Posterior vena cava (tissue), 2 donors: Measurements from ENCODE around the gene MAP7. TPM values are rescaled to one million over a fixed set of nuclear protein-coding genes. Genes with fewer than 3 reads are reported as not detected.
"Not testable (repeated sequence)": the region's sequence is repeated elsewhere in the genome, so short reads cannot be mapped to it uniquely, and the experiment has no call there.

ENCODE experiments used
- DNase-seq: peaks from one replicate; pipeline ENCODE4 v3.0.0-alpha.2; 2020; ENCODE audit warnings: low spot score
- intact Hi-C, 2 donors: fragments of 100-400 bp; cut with DNase I; formaldehyde crosslinking; loops; one replicate each; pipeline versions ENCODE4 v1.14.1 to v1.14.2; 2022 to 2023
- total RNA-seq, 2 donors: library from RNA; stranded (reverse); fragmentation: NEBNext Ultra II Directional; extraction: Animal tissue kit (Norgen Biotek cat#: 25700); gene quantifications; one replicate each; pipeline ENCODE4 v1.2.1, GENCODE V29; 2021
- donor health status: DM: yes; HTN: yes; CAD: no.
- donor health status: DM: yes; HTN: yes; CAD: no.

MAP7 gene
- total RNA-seq, 2 donors from 2014 or later, result 2.7 to 3.1 TPM

DNA sequence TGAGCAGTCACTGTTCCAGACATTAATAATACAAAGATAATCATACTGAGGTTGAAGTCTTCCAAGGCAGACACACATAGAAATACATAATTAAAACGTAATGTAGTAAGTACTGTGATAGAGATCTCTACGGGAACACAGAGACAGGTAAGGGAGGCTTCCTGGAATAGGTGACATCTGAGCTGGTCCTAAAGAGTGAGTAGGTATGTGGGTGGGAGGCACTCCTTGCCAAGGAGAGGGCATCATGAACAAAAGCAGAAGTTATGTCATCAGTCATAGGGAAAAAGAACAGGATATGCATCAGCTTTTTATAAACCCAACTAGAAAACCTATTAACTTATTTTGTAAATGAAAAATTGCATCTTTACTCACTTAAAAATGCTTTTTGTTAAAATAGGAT is 110.0 kb downstream of the MAP7 start:
- no peak for DNase-seq
- intact Hi-C loops, result no loop called here

DNA sequence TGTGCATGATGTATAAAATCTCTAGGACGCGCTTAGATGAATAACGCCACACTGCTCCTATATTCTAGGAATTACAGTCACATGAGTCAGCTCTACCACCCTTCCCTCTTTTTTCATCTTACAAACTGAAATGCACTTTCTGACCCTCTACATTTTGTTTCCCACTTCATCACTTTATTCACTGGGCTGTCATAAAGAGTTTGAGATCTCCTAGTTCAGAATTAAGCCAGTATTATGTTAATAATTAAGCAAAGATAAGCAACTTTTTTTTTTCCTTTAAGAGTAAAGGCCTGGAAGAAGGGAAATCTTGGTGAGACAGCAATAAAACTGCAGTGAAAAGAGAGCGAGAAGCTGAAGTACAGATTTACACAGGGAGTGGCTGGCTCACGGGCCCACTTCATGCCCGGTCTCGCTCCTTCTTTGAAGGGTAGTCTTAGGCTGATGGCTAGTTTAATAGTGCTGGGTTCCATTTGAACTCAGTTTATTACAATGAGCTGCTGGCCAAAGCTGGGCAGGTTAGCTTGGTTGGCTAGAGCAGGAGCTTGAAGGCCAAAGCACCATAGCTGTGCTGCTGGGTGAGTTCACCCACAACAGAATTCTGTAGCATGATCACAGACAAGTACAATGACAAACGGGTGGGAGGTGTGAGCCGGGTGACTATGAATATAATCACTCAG is 110.6 kb downstream of the MAP7 start:
- intact Hi-C loops, result no loop called here

DNA sequence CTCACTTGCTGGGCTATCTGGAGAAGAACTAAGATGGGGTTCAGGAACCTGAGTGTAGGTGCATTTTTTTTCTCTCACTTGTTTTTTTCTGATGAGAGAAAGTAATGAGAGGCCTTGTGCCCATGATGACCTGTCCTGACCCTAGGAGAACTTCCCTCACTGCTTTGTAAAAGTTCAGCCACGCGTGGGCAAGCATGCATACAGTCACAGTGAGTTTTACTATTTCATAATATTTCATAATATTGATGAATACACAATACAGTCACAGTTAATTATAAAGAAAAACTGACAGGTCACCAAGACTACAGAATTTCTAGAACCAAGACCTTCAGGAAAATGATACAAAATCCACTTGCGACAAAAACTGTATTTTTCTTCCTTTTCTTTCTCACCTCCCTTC is 111.8 kb downstream of the MAP7 start:
- intact Hi-C loops, result no loop called here

More for the DNA sequence above, 110.6 kb downstream of the MAP7 start:
- no peak for DNase-seq

DNA sequence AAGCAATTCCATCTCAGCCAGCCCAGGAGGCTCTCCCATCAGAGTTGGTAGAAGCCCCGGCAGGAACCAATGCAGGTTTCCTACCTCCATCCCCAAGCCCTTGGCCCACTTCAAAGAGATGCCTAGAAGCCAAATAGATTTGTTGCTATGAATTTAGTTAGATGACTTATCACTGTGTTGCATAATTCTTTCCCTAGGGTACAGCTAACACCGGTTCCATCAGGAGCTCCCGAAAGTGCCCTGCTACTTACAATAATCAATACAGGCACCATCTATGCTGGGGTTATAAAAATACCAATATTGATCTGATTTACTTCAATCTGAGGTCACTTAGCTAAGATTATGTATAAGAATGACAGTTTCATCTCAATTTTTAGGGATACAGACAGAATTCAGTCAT is 113.0 kb downstream of the MAP7 start:
- intact Hi-C loops, result no loop called here

More for the DNA sequence above, 111.8 kb downstream of the MAP7 start:
- DNase-seq, result no peak

DNA sequence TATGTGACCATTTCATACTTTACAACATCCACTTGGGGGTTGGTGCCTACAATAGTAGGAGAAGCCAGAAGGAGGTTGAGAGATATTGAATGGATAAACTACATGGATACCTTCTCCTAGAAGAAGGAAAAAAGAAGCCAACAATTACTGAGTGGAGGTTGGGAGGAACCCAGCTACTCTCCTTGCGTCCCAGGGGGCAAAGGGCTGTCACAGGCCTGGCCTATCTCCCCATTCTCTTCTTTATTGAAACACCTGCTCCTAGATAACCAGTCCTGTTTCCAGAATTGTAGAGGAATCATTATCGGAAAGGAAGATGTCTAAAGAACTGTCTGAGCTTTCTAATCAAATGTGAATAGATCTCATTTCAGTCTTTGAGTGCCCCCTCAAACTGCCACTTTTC is 115.1 kb downstream of the MAP7 start:
- intact Hi-C loops, result no loop called here
- DNase-seq, result no peak

More for the DNA sequence above, 113.0 kb downstream of the MAP7 start:
- no peak for DNase-seq

DNA sequence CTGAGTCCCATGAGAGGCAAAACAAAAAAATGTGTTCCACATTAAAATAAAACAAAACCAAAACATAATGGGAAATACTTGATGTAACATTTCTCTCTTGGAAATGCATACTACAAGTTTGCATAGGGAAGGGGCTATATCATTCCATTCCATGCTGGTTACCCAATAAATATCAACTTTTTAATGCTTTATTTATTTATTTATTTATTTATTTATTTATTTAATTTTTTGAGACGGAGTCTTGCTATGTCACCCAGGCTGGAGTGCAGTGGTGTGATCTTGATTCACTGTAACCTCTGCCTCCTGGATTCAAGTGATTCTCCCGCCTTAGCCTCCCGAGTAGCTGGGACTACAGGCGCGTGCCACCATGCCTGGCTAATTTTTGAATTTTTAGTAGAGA is 118.9 kb downstream of the MAP7 start:
- DNase-seq, intact Hi-C loops: not testable (repeated sequence)

DNA sequence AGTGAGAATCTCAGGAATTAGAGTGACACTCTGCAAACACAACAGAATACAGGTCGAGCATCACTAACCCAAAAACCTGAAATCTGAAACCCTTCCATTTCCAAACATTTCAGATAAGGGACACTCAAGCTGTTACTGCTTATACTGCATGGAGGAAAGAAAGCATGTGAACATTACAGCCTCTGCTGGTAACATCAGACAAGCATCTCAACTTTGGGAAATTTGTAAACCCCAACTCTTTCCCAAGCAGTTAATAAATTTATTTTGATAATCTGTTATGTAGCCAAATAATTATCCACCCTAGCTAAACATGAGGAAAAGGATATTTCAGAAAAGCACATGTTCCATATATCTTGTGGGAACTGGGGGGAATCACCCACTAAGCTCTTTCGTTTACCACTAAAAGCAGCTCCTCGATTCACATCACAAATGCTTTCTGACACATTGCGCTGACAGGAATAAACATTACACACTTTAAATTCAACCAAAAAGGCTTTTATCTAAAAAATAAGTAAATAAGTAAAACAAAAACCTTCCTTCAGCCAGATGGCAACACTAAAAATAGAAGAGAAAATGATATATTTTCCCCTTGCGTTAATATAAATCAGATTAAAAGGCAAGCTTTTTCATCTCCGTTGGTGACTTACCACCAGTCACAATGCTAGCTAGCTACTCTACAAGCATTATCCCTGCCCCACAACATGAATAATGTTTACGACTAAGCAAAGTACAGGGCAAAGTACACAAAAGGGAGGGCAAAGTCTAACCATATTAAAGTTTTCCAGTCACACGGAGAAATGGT is 120.8 kb downstream of the MAP7 start:
- DNase-seq, result no peak
- intact Hi-C loops, result loop anchor here in 1 of 2 donors (5.0 kb wide), 1 partner anchor 377 kb away; no protein-coding TSS in a partner anchor

DNA sequence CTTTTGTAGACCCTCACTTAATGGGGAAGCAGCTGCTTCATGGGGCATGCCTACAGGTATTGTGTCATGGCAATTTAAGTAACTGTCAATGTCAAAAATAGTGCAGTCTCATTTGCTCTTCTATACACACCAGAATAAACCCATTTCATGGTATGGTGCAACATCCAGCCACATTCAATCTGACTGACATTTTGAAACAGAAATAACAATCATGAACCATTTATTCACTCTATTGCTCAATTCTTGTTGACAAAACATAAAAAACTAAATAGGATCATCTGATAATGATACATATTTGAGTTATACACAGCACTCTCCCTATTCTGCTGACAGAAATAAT is 122.9 kb downstream of the MAP7 start:
- no peak for DNase-seq
- intact Hi-C loops, result loop anchor here in 1 of 2 donors (5.0 kb wide), 1 partner anchor 375 kb away; no protein-coding TSS in a partner anchor

DNA sequence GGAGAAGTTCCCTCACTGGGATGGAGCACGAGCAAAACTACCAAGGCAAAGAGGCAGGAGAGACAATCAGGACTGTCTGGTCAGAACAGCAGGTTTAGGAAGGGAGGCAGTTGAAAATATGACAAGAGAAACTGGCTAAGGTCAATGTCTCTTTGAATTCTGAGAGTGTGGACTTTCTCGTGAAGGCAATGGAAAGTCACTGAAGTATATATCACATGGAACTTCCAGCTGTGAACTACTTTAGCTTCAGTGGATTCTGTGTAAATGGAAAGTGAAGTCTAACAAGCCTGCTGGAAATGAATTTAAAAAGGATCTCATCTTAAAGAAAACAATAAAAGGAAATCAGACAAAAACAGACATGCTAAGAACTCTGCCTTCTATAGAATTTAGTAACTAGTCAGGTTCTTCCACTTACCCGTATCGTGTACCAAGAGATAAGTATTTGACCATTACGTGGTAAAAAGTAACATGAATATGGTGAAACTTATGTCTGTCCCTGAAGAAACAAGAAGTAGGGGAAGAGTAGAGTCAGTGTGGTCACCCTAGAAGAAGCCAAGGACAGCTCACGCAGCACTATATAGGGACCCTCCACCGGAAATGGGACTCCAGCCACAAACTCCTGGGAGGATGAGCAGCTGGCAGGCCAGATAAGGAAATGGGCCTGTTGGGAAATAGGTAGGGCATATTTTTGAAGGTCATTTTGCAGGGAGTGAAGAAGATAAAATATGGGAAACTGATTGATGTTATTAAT is 123.4 kb downstream of the MAP7 start:
- intact Hi-C loops, result loop anchor here in 1 of 2 donors (5.0 kb wide), 1 partner anchor 375 kb away; no protein-coding TSS in a partner anchor
- DNase-seq, result no peak

DNA sequence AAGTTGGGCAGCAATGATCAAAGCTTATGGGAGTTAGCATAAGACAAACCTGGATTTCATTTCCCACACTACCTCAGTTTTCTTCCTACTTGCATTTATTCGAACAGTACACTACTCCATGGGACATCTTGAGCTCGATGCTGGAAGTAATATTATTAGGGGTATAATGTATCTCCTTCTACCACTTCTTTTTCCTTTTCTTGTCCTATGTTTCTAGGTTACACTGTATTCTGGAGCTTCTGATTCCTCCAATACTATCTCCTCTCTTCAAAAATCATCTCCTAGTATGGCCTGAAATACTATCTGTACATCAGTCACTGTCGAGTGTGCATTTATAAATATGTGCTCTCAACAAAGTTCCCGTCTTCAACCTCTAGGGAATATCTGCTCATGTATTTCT is 124.4 kb downstream of the MAP7 start:
- intact Hi-C loops, result loop anchor here in 1 of 2 donors (5.0 kb wide), 1 partner anchor 373 kb away; no protein-coding TSS in a partner anchor
- no peak for DNase-seq

DNA sequence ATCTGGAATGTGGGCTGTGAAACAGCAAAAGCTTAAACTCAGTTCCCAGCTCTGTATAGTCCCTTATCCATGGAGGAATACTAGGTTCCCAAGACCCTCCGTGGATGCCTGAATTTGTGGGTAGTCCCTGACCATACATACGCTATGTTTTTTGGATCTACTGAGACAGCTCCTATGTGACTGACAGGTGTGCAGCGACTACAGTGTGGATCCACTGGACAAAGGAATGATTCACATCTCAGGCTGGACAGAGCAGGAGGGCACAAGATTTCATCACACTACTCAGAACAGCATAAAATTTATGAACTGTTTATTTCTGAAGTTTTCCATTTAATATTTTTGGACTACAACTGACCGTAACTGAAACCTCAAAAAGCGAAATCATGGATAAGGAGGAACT is 125.3 kb downstream of the MAP7 start:
- DNase-seq, result no peak
- intact Hi-C loops, result loop anchor here in 1 of 2 donors (5.0 kb wide), 1 partner anchor 373 kb away; no protein-coding TSS in a partner anchor

DNA sequence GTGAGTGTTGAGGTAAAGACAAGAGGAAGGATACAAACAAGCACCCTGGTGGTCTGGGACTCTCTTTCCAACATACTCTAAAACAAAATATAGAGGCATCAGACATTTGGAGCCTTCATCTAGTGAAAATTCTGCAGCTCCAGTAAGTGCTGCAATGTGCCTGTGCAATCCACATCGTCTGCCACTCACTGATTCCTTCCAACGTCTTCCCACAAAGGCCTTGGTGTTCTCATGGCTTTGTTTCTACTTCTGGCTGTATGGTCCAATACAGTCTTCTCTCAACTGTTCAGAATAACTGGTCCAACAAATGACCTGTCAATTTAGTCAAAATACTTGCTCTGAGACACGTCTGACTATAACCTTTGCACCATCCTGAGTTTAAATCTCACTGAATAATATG is 125.8 kb downstream of the MAP7 start:
- no peak for DNase-seq
- intact Hi-C loops, result no loop called here

DNA sequence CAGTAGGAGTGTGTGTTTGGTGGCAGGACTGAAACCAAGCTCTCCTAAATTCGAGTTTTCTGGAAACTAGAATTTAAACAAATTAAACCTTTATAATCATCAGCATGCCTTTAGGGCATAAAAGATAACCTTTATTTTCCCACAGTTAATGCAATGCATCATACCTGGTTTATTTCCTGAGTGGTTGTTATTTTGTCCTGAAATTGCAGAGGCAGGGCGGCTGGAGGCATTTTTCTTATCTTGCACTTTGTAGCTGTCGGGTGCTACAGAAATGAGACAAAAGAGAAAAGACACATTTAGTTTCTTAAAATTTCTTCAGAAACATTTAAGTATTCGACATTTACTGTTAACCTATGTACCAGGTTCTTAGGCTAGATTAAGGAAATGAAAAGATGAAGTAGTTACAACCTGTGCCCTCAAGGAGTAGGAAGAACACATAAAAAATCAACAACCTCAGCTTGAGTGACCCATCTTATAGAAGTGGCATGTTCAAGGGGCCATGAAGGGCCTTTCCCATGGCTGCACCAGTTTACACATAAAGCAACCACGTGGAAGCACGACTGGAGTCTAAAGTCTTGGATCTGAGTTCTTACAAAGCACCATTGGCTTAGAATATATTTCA is 128.6 kb downstream of the MAP7 start:
- DNase-seq, result no peak
- intact Hi-C loops, result no loop called here

DNA sequence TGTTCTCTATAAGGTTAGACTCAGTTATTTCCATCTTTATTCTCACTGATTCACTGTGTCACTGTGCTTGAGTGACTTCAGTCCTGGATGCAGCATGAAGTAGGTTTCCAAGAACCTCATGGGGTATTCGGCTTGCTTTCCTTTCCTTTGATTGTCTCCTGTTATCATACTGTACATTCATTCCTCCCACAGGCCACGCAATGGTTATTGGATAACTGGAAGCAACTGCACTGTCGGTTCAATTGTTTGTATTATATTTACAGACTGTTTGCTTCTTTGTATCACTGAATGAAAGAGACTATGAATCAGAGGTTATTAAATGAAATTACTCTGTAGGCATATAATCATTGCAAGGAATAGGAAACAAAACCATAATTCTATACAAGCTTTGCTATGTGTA is 129.4 kb downstream of the MAP7 start:
- DNase-seq, result no peak
- intact Hi-C loops, result no loop called here

DNA sequence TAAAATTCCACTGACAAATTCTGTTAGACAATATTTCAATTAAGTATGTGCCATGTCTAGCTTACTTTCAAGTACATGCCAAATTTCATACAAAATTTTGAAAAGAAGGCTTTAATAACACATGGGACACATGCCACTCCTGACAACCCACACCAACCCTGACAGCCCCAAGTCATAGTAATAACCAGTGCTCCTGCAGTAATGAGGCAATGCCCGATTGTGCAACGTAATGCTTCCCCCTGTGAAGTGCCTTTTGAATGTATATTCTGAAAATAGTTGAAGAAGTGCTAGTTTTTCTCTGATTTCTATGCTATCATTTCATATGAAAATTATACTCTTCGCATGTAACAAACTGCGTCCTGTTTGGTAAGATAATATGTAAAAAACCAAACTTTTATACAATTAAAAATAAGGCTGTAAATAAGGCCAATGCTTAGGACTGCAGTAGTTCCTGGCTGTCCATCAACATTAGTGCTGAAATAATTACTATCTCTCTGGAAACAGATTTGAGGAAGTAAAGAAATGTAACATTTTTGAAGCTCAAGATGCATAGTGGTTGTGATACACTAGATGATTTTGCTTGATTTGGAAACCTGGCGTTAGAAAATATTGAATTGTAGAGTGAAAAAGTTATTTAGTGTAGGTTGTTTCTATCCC is 134.7 kb downstream of the MAP7 start:
- intact Hi-C loops, result no loop called here
- DNase-seq, result no peak

DNA sequence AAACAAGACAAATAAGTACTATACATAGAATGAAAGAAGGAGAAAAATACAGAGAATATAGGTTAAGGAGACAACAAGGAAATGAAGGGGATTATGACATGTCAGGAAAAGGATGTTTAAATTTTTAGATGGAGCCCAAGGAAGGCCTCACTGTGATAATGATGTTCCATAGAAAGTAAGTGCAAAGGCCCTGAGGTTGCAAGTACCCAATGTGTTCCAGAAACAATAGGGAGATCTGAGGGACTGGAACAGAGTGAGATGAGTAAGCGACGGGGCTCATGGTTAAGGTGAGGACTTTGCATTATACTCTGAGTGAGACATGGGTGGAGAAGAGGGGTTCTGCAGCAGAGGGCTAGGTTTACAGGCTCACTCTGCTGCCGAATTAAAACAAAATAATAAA is 137.8 kb downstream of the MAP7 start:
- intact Hi-C loops, result no loop called here
- DNase-seq, result no peak

DNA sequence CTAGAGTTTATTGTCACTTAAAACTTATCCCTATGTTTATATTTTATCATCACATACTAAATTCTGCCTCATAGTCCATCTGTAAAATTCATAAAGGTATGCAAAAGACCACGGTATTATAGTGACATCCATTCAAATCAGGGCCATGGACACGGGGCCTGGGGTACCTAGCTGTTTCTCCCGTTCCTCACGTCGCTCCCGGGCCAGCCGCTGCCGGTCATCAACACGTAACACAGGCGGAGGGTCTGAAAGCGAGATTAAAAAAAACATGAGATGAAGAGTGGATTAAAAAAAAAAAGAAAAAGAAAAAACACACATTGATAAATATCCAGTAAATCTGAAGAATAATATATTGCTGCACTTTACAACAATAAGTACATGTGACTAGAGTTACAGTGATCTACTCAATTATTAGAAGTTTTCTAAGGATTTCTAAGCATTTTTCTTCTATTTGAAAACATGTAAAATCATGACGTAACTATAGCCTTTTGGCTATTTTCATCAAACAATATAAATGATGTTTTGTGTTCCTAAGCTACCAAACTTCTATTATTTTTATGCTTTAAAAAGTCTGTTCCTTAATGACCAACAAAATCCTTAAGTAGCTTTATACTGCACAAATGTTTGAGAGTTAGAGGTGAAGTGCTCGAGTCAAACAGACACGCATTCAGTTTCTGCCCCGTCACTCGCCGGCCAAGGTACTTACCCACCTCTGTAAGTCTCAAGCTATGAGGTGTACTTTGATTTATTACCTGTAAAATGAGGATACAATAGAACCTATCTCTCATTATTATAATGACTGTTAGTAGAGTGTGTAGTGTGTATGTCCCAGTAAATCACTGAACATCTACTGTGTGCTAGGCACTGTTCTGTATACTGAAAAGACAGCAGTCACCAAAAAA is 138.5 kb downstream of the MAP7 start:
- intact Hi-C loops, result no loop called here
- DNase-seq, result no peak

DNA sequence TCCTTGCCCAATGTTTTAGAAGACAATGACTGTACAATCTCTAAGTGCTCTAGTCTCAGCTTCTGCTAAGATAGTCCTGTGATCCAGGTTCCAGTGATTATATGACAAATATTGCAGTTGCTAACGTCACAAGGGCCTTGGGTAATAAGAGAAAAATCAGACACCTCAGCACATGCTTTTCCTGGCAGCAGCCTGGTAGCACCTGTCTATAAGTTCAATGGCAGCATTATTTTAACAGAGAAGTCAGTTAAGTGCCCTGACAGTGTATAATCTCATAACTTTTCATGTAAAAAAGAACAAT is 139.2 kb downstream of the MAP7 start:
- no peak for DNase-seq
- intact Hi-C loops, result no loop called here
